Peyer's patch (tissue), 4 donors: Measurements from ENCODE around the gene NME7.
"Not testable (repeated sequence)": the region's sequence is repeated elsewhere in the genome, so short reads cannot be mapped to it uniquely, and the experiment has no call there.

Experiments used
- CTCF ChIP-seq, 6 experiments: fragments of 450-650 bp in 4 of 6; fragments of 200-600 bp in 2 of 6; sonication (generic) in 1 of 6; IDR thresholded peaks; one replicate each; pipeline ENCODE4 v1.5.1; 2017 to 2019; ENCODE audit warnings: antibody characterized with exemption in 6 of 6, mild to moderate bottlenecking in 3 of 6, moderate library complexity in 1 of 6
- POLR2A ChIP-seq, 2 donors: fragments of 450-650 bp; IDR thresholded peaks; one replicate each; pipeline ENCODE4 v1.5.1; 2017; ENCODE audit warnings: antibody characterized with exemption in 2 of 2, mild to moderate bottlenecking in 2 of 2, moderate library complexity in 2 of 2

- not testable (repeated sequence) for TF ChIP-seq CTCF, POLR2A (IDR thresholded peaks at IDR 0.05)
These were observed 40.7 kb upstream of the NME7 start for GRCh38 chr1:169408340-169408739.
